SK-N-SH treated with all-trans-retinoic acid at 6 μM for 48 hours (cell line): ENCODE results near the gene NHEJ1.

Source experiments
- ATAC-seq: fragments of 200-7000 bp; cut with Tn5 transposase; 3 replicates; pipeline ENCODE4 v1.9.1; 2020; ENCODE audit warnings: mild to moderate bottlenecking, moderate library complexity
- BACH2 ChIP-seq: fragments of 250-450 bp; sonication (Bioruptor Pico); IDR thresholded peaks from 2 replicates; pipeline ENCODE4 v1.9.0; 2021; ENCODE audit warnings: mild to moderate bottlenecking, borderline replicate concordance
- CSDC2 ChIP-seq: fragments of 250-450 bp; sonication (Bioruptor Pico); IDR thresholded peaks from 2 replicates; pipeline ENCODE4 v1.5.0; 2020; ENCODE audit warnings: mild to moderate bottlenecking, moderate library complexity
- CSRNP3 ChIP-seq: fragments of 250-450 bp; sonication (Bioruptor Pico); IDR thresholded peaks from 2 replicates; pipeline ENCODE4 v1.5.1; 2021; ENCODE audit warnings: mild to moderate bottlenecking, moderate library complexity
- ESRRG ChIP-seq: fragments of 250-450 bp; sonication (Bioruptor Pico); IDR thresholded peaks from 2 replicates; pipeline ENCODE4 v1.6.1; 2021; ENCODE audit warnings: mild to moderate bottlenecking
- GLIS3 ChIP-seq: fragments of 250-450 bp; sonication (Bioruptor Pico); IDR thresholded peaks from 2 replicates; pipeline ENCODE4 v1.5.0; 2020; ENCODE audit warnings: mild to moderate bottlenecking, moderate library complexity
- PATZ1 ChIP-seq: fragments of 250-450 bp; sonication (Bioruptor Pico); IDR thresholded peaks from 2 replicates; pipeline ENCODE4 v1.8.0; 2020; ENCODE audit warnings: mild to moderate bottlenecking, moderate library complexity, borderline replicate concordance
- POU6F1 ChIP-seq: fragments of 250-450 bp; sonication (Bioruptor Pico); IDR thresholded peaks from 2 replicates; pipeline ENCODE4 v1.8.0; 2021; ENCODE audit warnings: low read depth, mild to moderate bottlenecking, moderate library complexity, borderline replicate concordance
- RARB ChIP-seq: fragments of 250-450 bp; sonication (Bioruptor Pico); IDR thresholded peaks from 2 replicates; pipeline ENCODE4 v1.8.0; 2021; ENCODE audit warnings: mild to moderate bottlenecking, moderate library complexity
- SNAI2 ChIP-seq: fragments of 250-450 bp; sonication (Bioruptor Pico); IDR thresholded peaks from 2 replicates; pipeline ENCODE4 v1.5.0; 2020; ENCODE audit warnings: mild to moderate bottlenecking, moderate library complexity
- TCF4 ChIP-seq: fragments of 250-450 bp; sonication (Bioruptor Pico); IDR thresholded peaks from 2 replicates; pipeline ENCODE4 v1.8.0; 2021; ENCODE audit warnings: mild to moderate bottlenecking, moderate library complexity, borderline replicate concordance
- TOX ChIP-seq: fragments of 250-450 bp; sonication (Bioruptor Pico); IDR thresholded peaks from 2 replicates; pipeline ENCODE4 v1.8.0; 2021; ENCODE audit warnings: mild to moderate bottlenecking, moderate library complexity, borderline replicate concordance
- ZC3H10 ChIP-seq: fragments of 250-450 bp; sonication (Bioruptor Pico); IDR thresholded peaks from 2 replicates; pipeline ENCODE4 v1.5.1; 2021; ENCODE audit warnings: mild to moderate bottlenecking, moderate library complexity
- ZFP3 ChIP-seq: fragments of 250-450 bp; sonication (Bioruptor Pico); IDR thresholded peaks from 2 replicates; pipeline ENCODE4 v1.5.0; 2020; ENCODE audit warnings: mild to moderate bottlenecking, moderate library complexity
- ZFP30 ChIP-seq: fragments of 450-650 bp; formaldehyde crosslinking; IDR thresholded peaks from 2 replicates; pipeline ENCODE4 v1.5.0; 2022; ENCODE audit warnings: mild to moderate bottlenecking, moderate library complexity
- ZNF565 ChIP-seq: fragments of 450-650 bp; formaldehyde crosslinking; conservative IDR thresholded peaks from 2 replicates; pipeline ENCODE4 v1.5.0; 2020; ENCODE audit warnings: low read depth, mild to moderate bottlenecking, moderate library complexity
- ZNF70 ChIP-seq: fragments of 450-650 bp; formaldehyde crosslinking; IDR thresholded peaks from 2 replicates; pipeline ENCODE4 v1.5.0; 2020; ENCODE audit warnings: mild to moderate bottlenecking, moderate library complexity
- ZNF8 ChIP-seq: fragments of 450-650 bp; formaldehyde crosslinking; IDR thresholded peaks from 2 replicates; pipeline ENCODE4 v1.5.0; 2020; ENCODE audit warnings: mild to moderate bottlenecking, moderate library complexity
- TF ChIP-seq, protein P1 (sequence below): fragments of 250-450 bp; sonication (Bioruptor Pico); IDR thresholded peaks from 2 replicates; pipeline ENCODE4 v1.5.1; 2020; ENCODE audit warnings: low read depth, mild to moderate bottlenecking, moderate library complexity

The NHEJ1 gene

DNA sequence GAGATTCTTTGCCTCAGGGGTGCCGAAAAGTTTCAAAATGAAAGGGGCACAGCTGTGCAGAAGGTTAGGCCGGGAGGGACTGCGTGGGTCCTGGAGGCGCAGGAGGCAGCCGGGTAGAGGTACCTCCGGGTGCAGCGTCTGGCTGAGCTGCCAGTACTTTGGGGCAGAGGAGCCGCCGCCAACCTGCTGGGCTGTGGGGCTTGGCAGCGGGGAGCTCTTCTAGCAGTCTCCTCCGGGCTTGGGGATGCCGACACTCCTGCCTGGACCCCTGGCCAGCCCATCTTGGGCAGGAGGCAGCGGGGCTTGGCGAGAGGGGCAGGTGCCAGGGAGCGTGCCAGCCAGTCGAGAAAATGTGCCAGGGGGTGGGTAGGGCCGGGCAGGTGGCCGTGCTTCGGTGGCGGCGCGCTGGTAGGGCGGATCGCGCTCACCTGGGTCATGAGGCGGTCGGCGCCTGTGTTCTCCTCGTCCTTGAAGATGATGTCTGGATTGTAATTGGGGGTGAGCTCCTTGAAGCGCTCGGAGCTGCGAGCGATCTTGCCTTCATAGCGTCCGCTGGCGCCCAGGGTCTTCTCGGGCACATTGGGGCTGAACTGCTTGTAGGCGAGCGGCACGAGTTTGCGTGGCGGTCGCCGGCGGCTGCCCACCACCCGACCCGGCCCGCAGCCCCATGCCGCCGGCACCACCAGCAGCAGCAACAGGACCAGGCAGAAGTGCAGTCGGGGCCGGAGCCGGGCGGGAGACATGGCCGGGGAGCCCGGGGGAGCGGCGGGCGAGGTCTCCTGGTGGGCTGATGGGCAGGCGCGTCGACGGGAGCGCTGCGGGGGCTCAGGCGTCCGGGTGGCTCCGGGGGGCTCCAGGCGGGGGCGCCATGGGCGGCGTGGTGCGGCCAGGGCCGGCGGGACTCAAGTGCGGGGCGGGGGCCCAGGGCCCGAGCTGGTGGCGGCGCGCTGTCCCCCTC lies 100.6 kb downstream of the NHEJ1 start:
- peak; percentile 9; the same call in 1 of the 3 replicates for ATAC-seq
- TF ChIP-seq POU6F1: no peak
- no peak for TF ChIP-seq ESRRG (CRISPR knock-in tag)
- no peak for TF ChIP-seq ZNF565 (CRISPR knock-in tag)
- TF ChIP-seq, protein P1, sequence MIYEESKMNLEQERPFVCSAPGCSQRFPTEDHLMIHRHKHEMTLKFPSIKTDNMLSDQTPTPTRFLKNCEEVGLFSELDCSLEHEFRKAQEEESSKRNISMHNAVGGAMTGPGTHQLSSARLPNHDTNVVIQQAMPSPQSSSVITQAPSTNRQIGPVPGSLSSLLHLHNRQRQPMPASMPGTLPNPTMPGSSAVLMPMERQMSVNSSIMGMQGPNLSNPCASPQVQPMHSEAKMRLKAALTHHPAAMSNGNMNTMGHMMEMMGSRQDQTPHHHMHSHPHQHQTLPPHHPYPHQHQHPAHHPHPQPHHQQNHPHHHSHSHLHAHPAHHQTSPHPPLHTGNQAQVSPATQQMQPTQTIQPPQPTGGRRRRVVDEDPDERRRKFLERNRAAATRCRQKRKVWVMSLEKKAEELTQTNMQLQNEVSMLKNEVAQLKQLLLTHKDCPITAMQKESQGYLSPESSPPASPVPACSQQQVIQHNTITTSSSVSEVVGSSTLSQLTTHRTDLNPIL (CRISPR knock-in tag): no peak
- TF ChIP-seq BACH2 (CRISPR knock-in tag): no peak

DNA sequence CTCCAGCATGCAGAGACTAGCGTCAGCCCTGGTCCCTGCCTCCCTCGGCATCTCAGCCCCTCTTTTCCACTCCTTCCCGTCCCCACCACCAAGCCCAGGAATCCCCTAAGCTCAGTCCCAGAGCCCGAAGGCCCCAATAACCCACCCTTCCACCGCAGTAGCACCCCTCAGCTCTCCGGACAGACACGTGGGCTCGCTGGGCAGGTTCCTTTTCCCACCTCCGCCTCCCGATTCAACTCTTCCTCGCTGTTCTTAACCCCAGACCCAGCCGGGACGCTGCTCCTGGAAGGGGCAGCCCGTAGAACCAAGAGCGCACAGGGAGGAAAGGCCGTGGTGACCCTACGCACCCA lies 101.3 kb downstream of the NHEJ1 start:
- TF ChIP-seq SNAI2 (CRISPR knock-in tag) (no peak), ZNF565 (CRISPR knock-in tag) (no peak), ZFP30 (no peak), RARB (CRISPR knock-in tag) (no peak), TCF4 (no peak), POU6F1 (no peak), BACH2 (CRISPR knock-in tag) (no peak), CSDC2 (CRISPR knock-in tag) (no peak), ZC3H10 (CRISPR knock-in tag) (no peak), ZNF8 (CRISPR knock-in tag) (no peak), TOX (CRISPR knock-in tag) (no peak), ZFP3 (CRISPR knock-in tag) (no peak), ESRRG (CRISPR knock-in tag) (no peak)
- TF ChIP-seq, protein P1 (CRISPR knock-in tag): no peak
- TF ChIP-seq, all 23 proteins: peak for 0
- peak; percentile 11; the same call in 2 of the 3 replicates for ATAC-seq

DNA sequence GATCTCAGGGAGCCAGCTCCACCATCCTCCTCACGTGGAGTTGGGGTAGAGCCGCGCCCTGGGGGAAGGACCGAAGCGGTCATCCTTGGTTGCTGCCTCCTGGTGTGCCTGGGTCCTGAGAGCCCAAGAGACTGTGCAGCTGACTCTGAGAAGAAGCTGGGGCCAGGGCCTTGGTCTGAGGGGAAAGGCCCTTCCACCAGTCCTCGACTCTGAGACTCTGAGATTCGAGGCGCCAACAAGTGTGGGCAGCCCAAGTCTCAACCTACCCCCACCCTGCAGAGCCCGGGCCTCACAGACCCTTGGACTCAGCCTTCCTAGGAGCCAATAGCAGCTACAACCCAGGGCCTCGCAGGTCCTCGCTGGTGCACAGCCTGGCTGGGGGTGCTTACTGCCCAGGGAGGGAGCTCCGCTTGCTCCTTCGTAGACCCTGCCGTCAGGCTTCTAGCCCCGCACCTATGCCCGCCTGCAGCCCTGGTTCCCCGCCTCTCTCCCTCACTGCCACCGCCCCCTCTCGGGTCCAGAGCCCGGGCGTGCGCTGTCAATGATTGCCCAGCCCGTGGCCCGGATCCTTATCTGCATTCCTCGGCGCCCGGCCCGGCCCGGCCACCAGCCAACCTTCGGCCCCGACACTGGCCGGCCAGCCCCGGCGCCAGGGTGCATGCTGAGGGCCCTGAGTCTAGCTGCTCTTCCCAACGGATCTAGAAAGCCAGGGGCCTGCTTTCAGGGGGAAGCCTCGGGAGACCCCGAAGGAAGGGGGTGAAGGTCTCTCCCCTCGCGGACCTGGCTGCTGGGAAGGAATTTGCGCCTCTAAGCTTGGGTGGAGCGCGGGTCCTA lies 101.9 kb downstream of the NHEJ1 start:
- peak; percentile 51 for ATAC-seq
- TF ChIP-seq PATZ1 (CRISPR knock-in tag) (no peak), TOX (CRISPR knock-in tag) (no peak), GLIS3 (CRISPR knock-in tag) (no peak), POU6F1 (no peak), CSRNP3 (no peak), BACH2 (CRISPR knock-in tag) (no peak), ZNF70 (no peak), ESRRG (CRISPR knock-in tag) (no peak), CSDC2 (CRISPR knock-in tag) (no peak), ZC3H10 (CRISPR knock-in tag) (no peak)
- TF ChIP-seq, protein P1 (CRISPR knock-in tag): no peak
